ENCODE results near the gene TSSK6.

Gene TSSK6

GRCh38 chr19:19540715-19541515 lies 25.6 kb upstream of the TSSK6 start:
- TF ChIP-seq, protein P1, sequence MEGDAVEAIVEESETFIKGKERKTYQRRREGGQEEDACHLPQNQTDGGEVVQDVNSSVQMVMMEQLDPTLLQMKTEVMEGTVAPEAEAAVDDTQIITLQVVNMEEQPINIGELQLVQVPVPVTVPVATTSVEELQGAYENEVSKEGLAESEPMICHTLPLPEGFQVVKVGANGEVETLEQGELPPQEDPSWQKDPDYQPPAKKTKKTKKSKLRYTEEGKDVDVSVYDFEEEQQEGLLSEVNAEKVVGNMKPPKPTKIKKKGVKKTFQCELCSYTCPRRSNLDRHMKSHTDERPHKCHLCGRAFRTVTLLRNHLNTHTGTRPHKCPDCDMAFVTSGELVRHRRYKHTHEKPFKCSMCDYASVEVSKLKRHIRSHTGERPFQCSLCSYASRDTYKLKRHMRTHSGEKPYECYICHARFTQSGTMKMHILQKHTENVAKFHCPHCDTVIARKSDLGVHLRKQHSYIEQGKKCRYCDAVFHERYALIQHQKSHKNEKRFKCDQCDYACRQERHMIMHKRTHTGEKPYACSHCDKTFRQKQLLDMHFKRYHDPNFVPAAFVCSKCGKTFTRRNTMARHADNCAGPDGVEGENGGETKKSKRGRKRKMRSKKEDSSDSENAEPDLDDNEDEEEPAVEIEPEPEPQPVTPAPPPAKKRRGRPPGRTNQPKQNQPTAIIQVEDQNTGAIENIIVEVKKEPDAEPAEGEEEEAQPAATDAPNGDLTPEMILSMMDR (conservative IDR thresholded peaks at IDR 0.05; ENCODE audit: low read depth, low read length), result no peak
- peak overlapping the region; percentile 24 for H3K4me3 ChIP-seq (ENCODE audit: low read depth, low read length)
- peak; percentile 50 for DNase-seq (ENCODE audit: low read depth)

DNA sequence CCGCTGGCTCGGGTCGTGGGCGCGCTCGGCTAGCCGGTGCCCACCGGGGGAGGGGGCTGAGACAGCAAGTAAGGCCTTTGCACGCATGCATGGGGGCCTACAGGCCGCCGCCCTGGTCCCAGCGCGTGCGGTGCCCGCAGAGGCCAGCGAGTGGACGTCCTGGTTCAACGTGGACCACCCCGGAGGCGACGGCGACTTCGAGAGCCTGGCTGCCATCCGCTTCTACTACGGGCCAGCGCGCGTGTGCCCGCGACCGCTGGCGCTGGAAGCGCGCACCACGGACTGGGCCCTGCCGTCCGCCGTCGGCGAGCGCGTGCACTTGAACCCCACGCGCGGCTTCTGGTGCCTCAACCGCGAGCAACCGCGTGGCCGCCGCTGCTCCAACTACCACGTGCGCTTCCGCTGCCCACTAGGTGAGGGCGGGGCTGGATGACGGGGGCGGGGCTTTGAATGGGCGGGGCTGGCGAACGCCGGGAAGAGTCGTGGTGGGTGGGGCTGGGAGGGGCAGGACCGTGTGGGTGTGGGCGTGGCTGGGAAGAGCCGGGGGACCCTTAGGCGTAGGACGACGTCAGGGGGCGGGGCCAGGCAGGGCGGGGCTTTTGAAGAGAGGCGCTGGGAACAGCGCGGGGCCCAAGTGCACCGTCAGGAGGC lies 24.8 kb upstream of the TSSK6 start:
- peak; percentile 80 for DNase-seq (ENCODE audit: low read depth)
- TF ChIP-seq, protein P1 (conservative IDR thresholded peaks at IDR 0.05; ENCODE audit: low read depth, low read length), result no peak
- no peak overlapping the region for H3K4me3 ChIP-seq (ENCODE audit: low read depth, low read length)

DNA sequence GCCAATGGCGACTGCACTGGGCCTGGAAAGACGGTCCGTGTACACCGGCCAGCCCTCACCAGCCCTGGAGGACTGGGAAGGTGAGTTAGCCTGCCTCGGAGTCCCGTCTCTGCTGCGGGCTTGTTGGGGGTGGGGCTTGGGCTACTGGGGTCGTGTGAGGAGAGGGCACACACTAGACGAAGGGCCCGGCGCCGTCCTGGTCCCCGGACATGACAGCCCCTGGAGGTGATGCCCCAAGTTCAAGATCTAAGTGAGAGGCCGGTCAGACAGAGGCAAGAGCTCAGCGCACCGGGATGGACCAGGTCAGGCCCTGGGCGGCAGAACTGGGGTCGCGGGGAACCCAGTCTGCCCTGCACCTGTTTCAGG lies 24.3 kb upstream of the TSSK6 start:
- H3K4me3 ChIP-seq (ENCODE audit: low read depth, low read length), result no peak overlapping the region
- TF ChIP-seq, protein P1 (conservative IDR thresholded peaks at IDR 0.05; ENCODE audit: low read depth, low read length), result no peak
- no peak for DNase-seq (ENCODE audit: low read depth)

GRCh38 chr19:19538785-19539166 lies 23.4 kb upstream of the TSSK6 start:
- DNase-seq (ENCODE audit: low read depth), result no peak
- no peak overlapping the region for H3K4me3 ChIP-seq (ENCODE audit: low read depth, low read length)
- TF ChIP-seq, protein P1 (conservative IDR thresholded peaks at IDR 0.05; ENCODE audit: low read depth, low read length), result no peak

- DNase-seq (ENCODE audit: low read depth), result no peak
- H3K4me3 ChIP-seq (ENCODE audit: low read depth, low read length), result peak within 1 kb of the TSS; percentile 42
- TF ChIP-seq, protein P1 (conservative IDR thresholded peaks at IDR 0.05; ENCODE audit: low read depth, low read length), result no peak
Observed at GRCh38 chr19:19538061-19538784, 22.9 kb upstream of the TSSK6 start, which contains the start of gene CILP2. Gene CILP2 (plus strand): TSS chr19:19538265. CDS start chr19:19538350, 85 bp downstream.

- no peak overlapping the region for H3K4me3 ChIP-seq (ENCODE audit: low read depth, low read length)
- no peak for DNase-seq (ENCODE audit: low read depth)
- TF ChIP-seq, protein P1 (conservative IDR thresholded peaks at IDR 0.05; ENCODE audit: low read depth, low read length), result no peak
Observed at GRCh38 chr19:19537075-19538048, 22.0 kb upstream of the TSSK6 start.

All from choroid plexus epithelial cell (primary cell).